PC-9 (cell line): ENCODE results near the gene MRPL1. TPM values are rescaled to one million over a fixed set of nuclear protein-coding genes. Genes with fewer than 3 reads are reported as not detected.
"Not testable (repeated sequence)": the region's sequence is repeated elsewhere in the genome, so short reads cannot be mapped to it uniquely, and the experiment has no call there.

Experiments
- BruUV-seq: library from RNA; stranded (reverse); fragments of 400-500 nt; replicated peaks from 2 replicates; lab custom pipeline; 2021; lab: Mats Ljungman, UMichigan
- CTCF ChIA-PET: fragments of 300-600 bp; sonication (Branson Sonifier 250); formaldehyde crosslinking; loops from one replicate; lab custom pipeline; 2022; ENCODE audit warnings: antibody characterized with exemption; lab: Charles Lee
- POLR2A ChIA-PET: fragments of 300-600 bp; sonication (Branson Sonifier 250); formaldehyde crosslinking; loops from one replicate; lab custom pipeline; 2022; ENCODE audit warnings: antibody characterized with exemption; ENCODE audit not compliant: unreplicated experiment; lab: Charles Lee
- DNase-seq, 2 experiments: peaks; one replicate each; pipeline versions ENCODE4 v3.0.0 to v3.0.0-alpha.2; 2015 to 2022; ENCODE audit warnings: mixed read lengths in 1 of 2
- H2AFZ ChIP-seq: fragments of 200-600 bp; sonication (generic); 2 replicates; pipeline ENCODE4 v1.8.1; 2017; ENCODE audit warnings: antibody characterized with exemption
- H3F3A ChIP-seq: fragments of 200-600 bp; sonication (generic); 2 replicates; pipeline ENCODE4 v1.8.1; 2017; ENCODE audit warnings: antibody characterized with exemption, mild to moderate bottlenecking, low read depth; ENCODE audit not compliant: insufficient read depth
- H3K27ac ChIP-seq: fragments of 200-600 bp; sonication (generic); 2 replicates; pipeline ENCODE4 v1.6.1; 2016; ENCODE audit warnings: mixed run types
- H3K27me3 ChIP-seq: fragments of 200-600 bp; sonication (generic); 2 replicates; pipeline ENCODE4 v1.6.1; 2016; ENCODE audit warnings: low read depth, mixed run types; ENCODE audit not compliant: insufficient read depth
- H3K36me3 ChIP-seq: fragments of 200-600 bp; sonication (generic); 2 replicates; pipeline ENCODE4 v1.6.1; 2016; ENCODE audit warnings: low read depth, mixed run types
- H3K4me1 ChIP-seq: fragments of 200-600 bp; sonication (generic); replicated peaks from 2 replicates; pipeline ENCODE4 v1.6.1; 2016; ENCODE audit warnings: mixed run types; ENCODE audit not compliant: insufficient read depth
- H3K4me2 ChIP-seq: fragments of 200-600 bp; sonication (generic); 2 replicates; pipeline ENCODE4 v1.6.1; 2017; ENCODE audit warnings: mixed run types
- H3K4me3 ChIP-seq: fragments of 200-600 bp; sonication (generic); 2 replicates; pipeline ENCODE4 v1.6.1; 2016; ENCODE audit warnings: mixed run types
- H3K79me2 ChIP-seq: fragments of 200-600 bp; sonication (generic); 2 replicates; pipeline ENCODE4 v1.6.1; 2017; ENCODE audit warnings: low read depth, mixed run types
- H3K9me2 ChIP-seq: fragments of 200-600 bp; sonication (generic); 2 replicates; pipeline ENCODE4 v1.8.1; 2017; ENCODE audit warnings: mild to moderate bottlenecking; ENCODE audit not compliant: insufficient read depth
- H3K9me3 ChIP-seq: fragments of 200-600 bp; sonication (generic); 2 replicates; pipeline ENCODE4 v1.8.1; 2016; ENCODE audit warnings: low read depth; ENCODE audit not compliant: insufficient read depth
- H4K20me1 ChIP-seq: fragments of 200-600 bp; sonication (generic); 2 replicates; pipeline ENCODE4 v1.8.1; 2017; ENCODE audit not compliant: insufficient read depth
- CTCF ChIP-seq: fragments of 200-600 bp; sonication (generic); conservative IDR thresholded peaks from 2 replicates; pipeline ENCODE4 v1.6.1; 2017; ENCODE audit warnings: mixed run types, antibody characterized with exemption, mild to moderate bottlenecking, moderate library complexity
- EZH2 ChIP-seq: fragments of 200-600 bp; sonication (generic); IDR thresholded peaks from 2 replicates; pipeline ENCODE4 v1.8.0; 2017; ENCODE audit warnings: antibody characterized with exemption, low read depth
- intact Hi-C: fragments of 100-400 bp; cut with micrococcal nuclease; formaldehyde crosslinking; loops from one replicate; pipeline ENCODE4 v1.10.0; 2022; ENCODE audit not compliant: unreplicated experiment
- total RNA-seq: library from RNA; stranded (reverse); gene quantifications from 2 replicates; pipeline ENCODE4 v1.2.3, GENCODE V29; 2021

The MRPL1 gene
- total RNA-seq, 1 experiment from 2014 or later, result 20.3 TPM

GRCh38 chr4:77930876-77931275 lies 68.2 kb downstream of the MRPL1 start:
- intact Hi-C loops, result no loop called here
- CTCF ChIA-PET, result no interaction called here
- no peaks in the 10 kb centered on the region for H4K20me1 ChIP-seq
- no peaks in the 10 kb centered on the region for H3K4me1 ChIP-seq
- H3K4me3 ChIP-seq, result no peak overlapping the region
- no peaks in the 10 kb centered on the region for H3F3A ChIP-seq
- no TSS peak for BruUV-seq
- POLR2A ChIA-PET, result no interaction called here
- DNase-seq, result no peak
- no peaks in the 10 kb centered on the region for H3K36me3 ChIP-seq
- H2AFZ ChIP-seq, result no peak overlapping the region
- no peaks in the 10 kb centered on the region for H3K9me2 ChIP-seq
- H3K27me3 ChIP-seq, result no peaks in the 10 kb centered on the region
- no peak overlapping the region for H3K4me2 ChIP-seq
- no peaks in the 10 kb centered on the region for H3K79me2 ChIP-seq
- no peak overlapping the region for H3K27ac ChIP-seq
- no peak for TF ChIP-seq CTCF
- no peak for TF ChIP-seq EZH2
- H3K9me3 ChIP-seq, result no peaks in the 10 kb centered on the region

- Histone ChIP-seq H3K9me3 (no peaks in the 10 kb centered on the region), H2AFZ (no peak overlapping the region), H3K36me3 (no peaks in the 10 kb centered on the region), H3K4me1 (no peaks in the 10 kb centered on the region), H3F3A (no peaks in the 10 kb centered on the region), H3K27me3 (no peaks in the 10 kb centered on the region), H3K4me2 (no peak overlapping the region), H3K79me2 (no peaks in the 10 kb centered on the region), H4K20me1 (no peaks in the 10 kb centered on the region), H3K4me3 (no peak overlapping the region), H3K9me2 (no peaks in the 10 kb centered on the region), H3K27ac (no peak overlapping the region)
- DNase-seq, result no peak
- POLR2A ChIA-PET, result interaction anchor here (0.6 kb wide), 1 partner anchor 125 kb away, joined by 4 read pairs; no protein-coding TSS in a partner anchor
- TF ChIP-seq CTCF, result no peak
- no peak for TF ChIP-seq EZH2
- intact Hi-C loops, result no loop called here
- CTCF ChIA-PET, result no interaction called here
- BruUV-seq, result no TSS peak
Measured at GRCh38 chr4:77931452-77932135, 69.0 kb downstream of the MRPL1 start.

- DNase-seq, result no peak
- Histone ChIP-seq H3K4me1 (no peaks in the 10 kb centered on the region), H3K27me3 (no peaks in the 10 kb centered on the region), H3K4me2 (no peak overlapping the region), H3F3A (no peaks in the 10 kb centered on the region), H3K9me3 (no peaks in the 10 kb centered on the region), H3K27ac (no peak overlapping the region), H3K79me2 (no peaks in the 10 kb centered on the region), H3K36me3 (no peaks in the 10 kb centered on the region), H3K4me3 (no peak overlapping the region), H3K9me2 (no peaks in the 10 kb centered on the region), H2AFZ (no peak overlapping the region), H4K20me1 (no peaks in the 10 kb centered on the region)
- no peak for TF ChIP-seq EZH2
- TF ChIP-seq CTCF, result no peak
- CTCF ChIA-PET, result no interaction called here
- POLR2A ChIA-PET, result no interaction called here
- no TSS peak for BruUV-seq
- intact Hi-C loops, result no loop called here
Measured at GRCh38 chr4:77938560-77938959, 75.9 kb downstream of the MRPL1 start.

GRCh38 chr4:77945929-77946328 lies 83.3 kb downstream of the MRPL1 start:
- intact Hi-C loops, BruUV-seq, CTCF ChIA-PET: not testable (repeated sequence)

More at GRCh38 chr4:77945929-77946328, 83.3 kb downstream of the MRPL1 start:
- H3K4me1 ChIP-seq, POLR2A ChIA-PET, H3F3A ChIP-seq, H3K4me3 ChIP-seq, H3K9me2 ChIP-seq, H3K27me3 ChIP-seq, H3K4me2 ChIP-seq, H2AFZ ChIP-seq, H3K36me3 ChIP-seq, DNase-seq, H3K9me3 ChIP-seq, H3K27ac ChIP-seq, H3K79me2 ChIP-seq, H4K20me1 ChIP-seq: not testable (repeated sequence)
